GM18526 (cell line): ENCODE data around the gene ELAC2.

ENCODE experiments used
- POLR2A ChIP-seq: IDR thresholded peaks from 3 replicates; pipeline ENCODE4 v1.6.1; 2011; ENCODE audit not compliant: insufficient read length; ENCODE audit errors: extremely low read depth

ELAC2 gene

GRCh38 chr17:12979246-12979645, 38.6 kb downstream of the ELAC2 start:
- no peak for TF ChIP-seq POLR2A

GRCh38 chr17:12977008-12977751, 40.6 kb downstream of the ELAC2 start:
- no peak for TF ChIP-seq POLR2A

GRCh38 chr17:12974005-12974531, 43.8 kb downstream of the ELAC2 start:
- no peak for TF ChIP-seq POLR2A

- TF ChIP-seq POLR2A = no peak
Measured at GRCh38 chr17:12973496-12974004, 44.3 kb downstream of the ELAC2 start.

DNA sequence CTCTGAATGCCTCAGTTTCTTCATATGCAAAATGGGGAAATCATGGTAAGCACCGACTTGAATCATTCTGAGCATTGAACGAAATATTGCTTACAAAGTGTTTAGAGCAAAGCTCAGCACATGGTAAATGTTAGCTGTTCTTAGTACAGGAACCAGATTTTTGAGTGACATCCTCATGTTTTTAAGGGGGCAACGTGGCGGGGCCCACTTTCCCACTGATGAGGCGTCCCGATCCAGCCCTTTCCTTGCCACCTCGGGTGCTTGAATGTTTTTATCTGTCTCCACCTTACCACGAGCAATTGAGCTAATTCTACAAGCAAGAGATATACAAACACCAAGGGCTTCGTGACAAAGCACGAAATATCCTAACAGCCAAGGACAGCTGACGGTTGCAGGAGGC, 49.9 kb downstream of the ELAC2 start:
- no peak for TF ChIP-seq POLR2A

- TF ChIP-seq POLR2A = no peak
Measured at GRCh38 chr17:12966413-12966812, 51.4 kb downstream of the ELAC2 start.

DNA sequence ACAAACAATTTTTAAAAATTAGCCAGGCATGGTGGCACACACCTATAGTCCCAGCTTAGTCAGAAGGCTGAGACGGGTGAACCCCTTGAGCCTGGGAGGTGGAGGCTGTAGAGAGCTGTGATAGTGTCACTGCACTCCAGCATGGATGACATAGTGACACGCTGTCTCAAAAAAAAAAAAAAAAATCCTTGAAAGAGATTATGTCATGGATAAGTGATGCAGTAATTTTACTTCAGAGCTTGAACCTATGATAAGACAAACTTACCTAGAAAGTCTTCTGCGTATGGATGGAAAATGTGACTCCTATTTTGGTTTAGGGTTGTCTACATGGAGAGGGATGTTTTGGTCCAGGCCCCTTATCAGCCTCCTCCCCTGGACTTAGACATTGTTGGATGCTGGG, 51.8 kb downstream of the ELAC2 start:
- TF ChIP-seq POLR2A = no peak

GRCh38 chr17:12964840-12965239, 53.0 kb downstream of the ELAC2 start:
- no peak for TF ChIP-seq POLR2A

- TF ChIP-seq POLR2A = no peak
Measured at GRCh38 chr17:12964162-12964561, 53.7 kb downstream of the ELAC2 start.

DNA sequence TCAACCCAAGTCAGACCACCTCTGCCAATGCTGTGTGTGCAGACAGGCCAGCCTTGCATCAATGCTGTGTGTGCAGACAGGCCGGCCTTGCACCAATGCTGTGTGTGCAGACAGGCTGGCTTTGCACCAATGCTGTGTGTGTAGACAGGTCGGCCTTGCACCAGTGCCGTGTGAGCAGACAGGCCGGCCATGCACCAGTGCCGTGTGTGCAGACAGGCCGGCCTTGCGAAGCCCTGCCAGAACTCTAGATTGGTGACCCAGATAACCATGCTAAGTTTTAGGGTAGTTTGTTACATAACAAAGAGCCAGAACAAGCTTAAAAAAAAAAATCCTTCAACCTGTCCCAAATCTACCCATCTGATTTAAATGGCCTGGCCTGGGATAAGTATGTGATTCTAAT, 54.3 kb downstream of the ELAC2 start:
- no peak for TF ChIP-seq POLR2A

- no peak for TF ChIP-seq POLR2A
Measured at GRCh38 chr17:12961655-12962054, 56.2 kb downstream of the ELAC2 start.

GRCh38 chr17:12959441-12959840, 58.4 kb downstream of the ELAC2 start:
- no peak for TF ChIP-seq POLR2A

DNA sequence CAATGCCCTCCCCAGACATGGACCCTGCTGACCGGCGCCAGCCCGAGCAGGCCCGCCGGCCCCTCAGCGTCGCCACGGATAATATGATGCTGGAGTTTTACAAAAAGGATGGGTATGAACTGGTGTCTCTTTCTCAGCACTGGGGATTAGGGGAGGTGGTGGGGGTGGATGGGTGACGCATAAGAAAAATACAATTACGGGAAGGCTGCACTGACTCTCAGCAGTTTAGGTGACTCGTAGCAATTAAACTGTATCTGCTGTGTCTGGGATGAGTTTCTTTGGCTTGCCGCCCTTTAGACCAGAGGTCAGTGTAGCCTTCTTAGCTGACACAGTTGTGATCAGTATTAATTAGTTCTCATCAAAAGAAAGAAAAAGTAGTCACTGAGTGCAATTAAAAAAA, 59.0 kb downstream of the ELAC2 start:
- no peak for TF ChIP-seq POLR2A

DNA sequence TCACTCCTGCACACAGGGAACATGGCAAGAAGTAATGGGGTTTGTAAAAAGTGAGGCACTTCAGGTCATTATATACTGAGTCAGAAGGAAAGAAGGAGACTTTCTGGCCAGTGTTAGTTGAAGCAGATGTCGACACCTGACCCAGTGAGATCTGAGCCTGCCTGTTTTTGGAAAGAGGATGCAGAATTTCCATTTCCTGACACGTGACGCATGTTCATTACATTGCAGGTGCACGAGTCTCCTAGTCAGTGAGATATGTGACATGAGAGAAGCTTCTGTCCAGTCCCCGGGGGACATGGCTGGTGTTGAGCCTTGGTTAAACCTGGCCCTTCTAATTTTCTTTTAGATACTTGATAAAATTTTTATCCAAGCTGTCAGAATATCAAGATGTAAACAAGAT, 62.3 kb downstream of the ELAC2 start:
- no peak for TF ChIP-seq POLR2A

DNA sequence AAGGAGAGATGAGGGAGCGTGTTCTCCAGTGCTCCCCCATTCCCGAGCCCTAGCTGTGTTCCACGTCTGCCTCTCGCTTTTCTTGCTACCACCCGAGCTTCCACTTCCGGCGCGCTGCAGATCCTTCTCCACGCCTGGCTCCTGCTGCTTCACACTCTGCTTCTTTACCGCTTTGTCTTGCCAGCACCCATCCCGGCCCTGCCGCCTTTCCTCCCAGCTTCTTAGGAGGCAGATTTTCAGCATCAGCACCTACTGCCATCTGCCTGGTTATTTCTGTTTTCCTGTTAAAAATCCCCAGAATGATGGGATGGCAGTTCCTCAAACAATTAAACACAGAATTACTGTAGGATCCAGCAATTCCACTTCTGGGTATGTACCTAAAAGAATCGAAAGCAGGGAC, 64.7 kb downstream of the ELAC2 start:
- no peak for TF ChIP-seq POLR2A

- TF ChIP-seq POLR2A = no peak
Measured at GRCh38 chr17:12952012-12952411, 65.8 kb downstream of the ELAC2 start.

- no peak for TF ChIP-seq POLR2A
Measured at GRCh38 chr17:12947047-12947446, 70.8 kb downstream of the ELAC2 start.
